Spleen (tissue), 11 donors: ENCODE measurements around the gene ZNF516. TPM values are rescaled to one million over a fixed set of nuclear protein-coding genes. Genes with fewer than 3 reads are reported as not detected.

Experiments used
- DNase-seq: peaks from one replicate; pipeline ENCODE4 v3.0.0-alpha.2; 2020
- H3K27ac ChIP-seq, 8 donors: fragments of 200-600 bp; sonication (generic) in 7 of 8; 1 replicate in 4 of 8; 2 replicates in 4 of 8; pipeline versions ENCODE4 v1.5.0 to v1.8.0; 2016 to 2021; ENCODE audit warnings: inconsistent platforms in 4 of 8, mild to moderate bottlenecking in 4 of 8, moderate library complexity in 1 of 8
- H3K27me3 ChIP-seq, 7 donors: fragments of 200-600 bp; sonication (generic) in 6 of 7; replicated peaks in 1 of 7; 1 replicate in 4 of 7; 2 replicates in 3 of 7; pipeline versions ENCODE4 v1.5.0 to v1.8.0; 2016 to 2021; ENCODE audit warnings: inconsistent platforms in 3 of 7, mild to moderate bottlenecking in 1 of 7
- H3K36me3 ChIP-seq, 6 donors: fragments of 200-600 bp; sonication (generic) in 5 of 6; 1 replicate in 4 of 6; 2 replicates in 2 of 6; pipeline versions ENCODE4 v1.5.0 to v1.8.0; 2016 to 2021; ENCODE audit warnings: inconsistent platforms in 2 of 6
- H3K4me1 ChIP-seq, 6 donors: fragments of 200-600 bp; sonication (generic) in 5 of 6; 1 replicate in 3 of 6; 2 replicates in 3 of 6; pipeline versions ENCODE4 v1.5.0 to v1.8.0; 2016 to 2021; ENCODE audit warnings: inconsistent platforms in 3 of 6
- H3K4me3 ChIP-seq, 8 donors: fragments of 200-600 bp; sonication (generic) in 7 of 8; 1 replicate in 4 of 8; 2 replicates in 4 of 8; pipeline versions ENCODE4 v1.5.0 to v1.8.0; 2016 to 2021; ENCODE audit warnings: inconsistent platforms in 4 of 8, mild to moderate bottlenecking in 4 of 8, moderate library complexity in 2 of 8
- H3K9me3 ChIP-seq, 8 donors: fragments of 200-600 bp; sonication (generic) in 7 of 8; 1 replicate in 4 of 8; 2 replicates in 4 of 8; pipeline versions ENCODE4 v1.5.0 to v1.8.0; 2016 to 2021; ENCODE audit warnings: inconsistent platforms in 4 of 8
- CTCF ChIP-seq, 11 experiments: fragments of 200-600 bp in 7 of 11; fragments of 450-650 bp in 4 of 11; sonication (generic) in 4 of 11; IDR thresholded peaks in 8 of 11; conservative IDR thresholded peaks in 3 of 11; 1 replicate in 7 of 11; 2 replicates in 4 of 11; pipeline versions ENCODE4 v1.4.0 to v1.8.0; 2016 to 2021; ENCODE audit warnings: antibody characterized with exemption in 11 of 11, inconsistent platforms in 4 of 11, mild to moderate bottlenecking in 1 of 11
- POLR2A ChIP-seq, 3 donors: fragments of 450-650 bp; IDR thresholded peaks; one replicate each; pipeline ENCODE4 v1.5.1; 2017; ENCODE audit warnings: antibody characterized with exemption in 3 of 3, mild to moderate bottlenecking in 1 of 3
- POLR2AphosphoS5 ChIP-seq, 3 donors: sonication (generic); formaldehyde crosslinking; IDR thresholded peaks; one replicate each; pipeline ENCODE4 v1.5.1; 2017; ENCODE audit warnings: antibody characterized with exemption in 3 of 3
- WGBS, 5 donors: extraction: QIAGEN DNeasy Blood & Tissue Kit in 3 of 5; methylation state at CpG; one replicate each; pipeline versions ENCODE4 v1.1.5 to v1.1.7; 2013 to 2018; 5-methylcytosine and 5-hydroxymethylcytosine counted together
- intact Hi-C: fragments of 100-400 bp; cut with DNase I; formaldehyde crosslinking; loops from one replicate; pipeline ENCODE4 v1.15.0; 2023; ENCODE audit warnings: low total_unique reads
- polyA plus RNA-seq, 3 donors: library from polyadenylated mRNA; stranded (reverse); fragments of 200-250 nt; gene quantifications; one replicate each; pipeline ENCODE4 v1.2.1, GENCODE V29; 2013
- total RNA-seq, 7 donors: library from RNA; depleted of rRNA in 3 of 7; stranded (reverse); fragments of >200 nt in 3 of 7; fragmentation: NEBNext Ultra II Directional in 4 of 7; extraction: Animal tissue kit (Norgen Biotek cat#: 25700) in 4 of 7; gene quantifications; one replicate each; pipeline versions ENCODE4 v1.1.0 to v1.2.1, GENCODE V29; 2016 to 2021
- donor health status: healthy with polysubstance abuse.
- donor health status: DM: no; HTN: no; CAD: no; lungs with moderate emphysema.
- donor health status: DM: no; HTN: no; CAD: no.
- donor health status: Bipolar disorder and iron deficiency.
- donor health status: healthy.
- donor health status: DM: no; HTN: no; CAD: no.
- donor health status: DM: yes; HTN: yes; CAD: no.

ZNF516 gene
- total and polyA plus RNA-seq, 10 donors = 4.5 to 58.4 (median 40.0) TPM

- Histone ChIP-seq H3K27ac (no peak overlapping the region), H3K9me3 (peaks cover 0 to 27% (median 18%) of the 10 kb centered on the region in 8 donors), H3K27me3 (no peaks in the 10 kb centered on the region), H3K36me3 (peaks cover 0 to 7% (median 0%) of the 10 kb centered on the region in 6 donors), H3K4me3 (no peak overlapping the region), H3K4me1 (peaks cover 0 to 5% (median 0%) of the 10 kb centered on the region in 6 donors)
- DNase-seq = no peak
- TF ChIP-seq CTCF (IDR thresholded peaks at IDR 0.05 in 8 of 11, conservative IDR thresholded peaks at IDR 0.05 in 3 of 11) (no peak), POLR2AphosphoS5 (IDR thresholded peaks at IDR 0.05) (no peak), POLR2A (IDR thresholded peaks at IDR 0.05) (no peak)
- intact Hi-C loops = no loop called here
- 92 to 94% (median 93%) methylated on average over 9 of the region's 9 CpGs for WGBS, 5 donors
Measured at GRCh38 chr18:76338088-76338487, 157.0 kb downstream of the ZNF516 start.

GRCh38 chr18:76335859-76336640 is 159.0 kb downstream of the ZNF516 start:
- H3K27me3 ChIP-seq = no peaks in the 10 kb centered on the region
- WGBS, 5 donors = 88 to 96% (median 92%) methylated on average over 10 of the region's 10 CpGs
- no peak for DNase-seq
- H3K4me3 ChIP-seq = no peak overlapping the region
- intact Hi-C loops = no loop called here
- H3K9me3 ChIP-seq = peaks cover 0 to 41% (median 29%) of the 10 kb centered on the region in 8 donors
- TF ChIP-seq CTCF (IDR thresholded peaks at IDR 0.05 in 8 of 11, conservative IDR thresholded peaks at IDR 0.05 in 3 of 11) = no peak
- no peak for TF ChIP-seq POLR2A (IDR thresholded peaks at IDR 0.05)
- no peak for TF ChIP-seq POLR2AphosphoS5 (IDR thresholded peaks at IDR 0.05)
- no peak overlapping the region for H3K27ac ChIP-seq
- H3K36me3 ChIP-seq = peaks cover 0 to 7% (median 0%) of the 10 kb centered on the region in 6 donors
- H3K4me1 ChIP-seq = peaks cover 0 to 5% (median 0%) of the 10 kb centered on the region in 6 donors

GRCh38 chr18:76328140-76328539 is 166.9 kb downstream of the ZNF516 start:
- no peak for DNase-seq
- intact Hi-C loops = no loop called here
- no peak overlapping the region for H3K4me3 ChIP-seq
- H3K36me3 ChIP-seq = no peaks in the 10 kb centered on the region
- H3K9me3 ChIP-seq = peaks cover 0 to 46% (median 38%) of the 10 kb centered on the region in 8 donors
- peaks cover 0 to 12% (median 0%) of the 10 kb centered on the region in 7 donors for H3K27me3 ChIP-seq
- no peaks in the 10 kb centered on the region for H3K4me1 ChIP-seq
- 80 to 88% (median 82%) methylated on average over 4 of the region's 4 CpGs for WGBS, 5 donors
- H3K27ac ChIP-seq = no peak overlapping the region
- TF ChIP-seq CTCF (IDR thresholded peaks at IDR 0.05 in 8 of 11, conservative IDR thresholded peaks at IDR 0.05 in 3 of 11) (no peak), POLR2AphosphoS5 (IDR thresholded peaks at IDR 0.05) (no peak), POLR2A (IDR thresholded peaks at IDR 0.05) (no peak)

GRCh38 chr18:76323891-76324290 is 171.2 kb downstream of the ZNF516 start:
- 92 to 96% (median 94%) methylated on average over 7 of the region's 7 CpGs for WGBS, 5 donors
- Histone ChIP-seq H3K4me3 (no peak overlapping the region), H3K27ac (no peak overlapping the region), H3K27me3 (peaks cover 0 to 12% (median 0%) of the 10 kb centered on the region in 7 donors), H3K36me3 (no peaks in the 10 kb centered on the region), H3K9me3 (peaks cover 0 to 5% (median 2%) of the 10 kb centered on the region in 8 donors), H3K4me1 (no peaks in the 10 kb centered on the region)
- TF ChIP-seq CTCF (IDR thresholded peaks at IDR 0.05 in 8 of 11, conservative IDR thresholded peaks at IDR 0.05 in 3 of 11) = no peak
- no peak for TF ChIP-seq POLR2A (IDR thresholded peaks at IDR 0.05)
- DNase-seq = no peak
- intact Hi-C loops = no loop called here
